Measurements from ENCODE around the gene SLC22A31. TPM values are rescaled to one million over a fixed set of nuclear protein-coding genes. Genes with fewer than 3 reads are reported as not detected.

The SLC22A31 gene
- total RNA-seq, 4 donors from 2014 or later = not detected

GRCh38 chr16:89243664-89244063 lies 43.3 kb upstream of the SLC22A31 start:
- no peak for TF ChIP-seq CTCF (IDR thresholded peaks at IDR 0.05)
- ATAC-seq (ENCODE audit: low FRiP score) (no peak), DNase-seq (ENCODE audit: low spot score) (no peak)

GRCh38 chr16:89242795-89243200 lies 42.5 kb upstream of the SLC22A31 start:
- no peak for TF ChIP-seq CTCF (IDR thresholded peaks at IDR 0.05)
- ATAC-seq (ENCODE audit: low FRiP score) (no peak), DNase-seq (ENCODE audit: low spot score) (no peak)

- DNase-seq (ENCODE audit: low spot score) = no peak
- no peak for TF ChIP-seq CTCF (IDR thresholded peaks at IDR 0.05)
- ATAC-seq (ENCODE audit: low FRiP score) = peak; percentile 70
Observed at GRCh38 chr16:89241187-89242007, 41.1 kb upstream of the SLC22A31 start.

- no peak for TF ChIP-seq CTCF (IDR thresholded peaks at IDR 0.05)
- ATAC-seq (ENCODE audit: low FRiP score) (no peak), DNase-seq (ENCODE audit: low spot score) (no peak)
Observed at GRCh38 chr16:89237733-89238132, 37.4 kb upstream of the SLC22A31 start.

GRCh38 chr16:89233678-89234490 lies 33.5 kb upstream of the SLC22A31 start:
- TF ChIP-seq CTCF (IDR thresholded peaks at IDR 0.05) = no peak
- ATAC-seq (ENCODE audit: low FRiP score) = no peak
- DNase-seq (ENCODE audit: low spot score) = no peak

GRCh38 chr16:89232107-89232506 lies 31.8 kb upstream of the SLC22A31 start:
- TF ChIP-seq CTCF (IDR thresholded peaks at IDR 0.05) = no peak
- DNase-seq (ENCODE audit: low spot score) (no peak), ATAC-seq (ENCODE audit: low FRiP score) (no peak)
